PC-3 (cell line): ENCODE results near the gene MFAP3. TPM values are rescaled to one million over a fixed set of nuclear protein-coding genes. Genes with fewer than 3 reads are reported as not detected.

Experiments used
- ATAC-seq: fragments of 200-7000 bp; cut with Tn5 transposase; 2 replicates; pipeline ENCODE4 v1.9.1; 2020; ENCODE audit warnings: mild to moderate bottlenecking, moderate library complexity
- BruUV-seq: library from RNA; stranded (reverse); fragments of 400-500 nt; replicated peaks from 2 replicates; lab custom pipeline; 2021; lab: Mats Ljungman, UMichigan
- CTCF ChIA-PET: fragments of 300-600 bp; sonication (Branson Sonifier 250); formaldehyde crosslinking; loops from one replicate; lab custom pipeline; 2022; ENCODE audit warnings: antibody characterized with exemption; lab: Charles Lee
- POLR2A ChIA-PET: fragments of 300-600 bp; sonication (Branson Sonifier 250); formaldehyde crosslinking; loops from one replicate; lab custom pipeline; 2022; ENCODE audit warnings: antibody characterized with exemption; ENCODE audit not compliant: unreplicated experiment; lab: Charles Lee
- DNase-seq: peaks from one replicate; pipeline ENCODE4 v3.0.0-alpha.2; 2015
- H2AFZ ChIP-seq: fragments of 300-600 bp; sonication (generic); 2 replicates; pipeline ENCODE4 v1.6.0; 2016; ENCODE audit warnings: antibody characterized with exemption, low read length
- H3F3A ChIP-seq: fragments of 300-600 bp; sonication (generic); one replicate; pipeline ENCODE4 v1.6.0; 2017; ENCODE audit warnings: antibody characterized with exemption, low read length, control low read depth, mild to moderate bottlenecking; ENCODE audit not compliant: unreplicated experiment
- H3K27ac ChIP-seq: fragments of 300-600 bp; sonication (generic); 2 replicates; pipeline ENCODE4 v1.5.1; 2016; ENCODE audit warnings: mild to moderate bottlenecking, low read length
- H3K27me3 ChIP-seq: fragments of 300-600 bp; sonication (generic); 2 replicates; pipeline ENCODE4 v1.6.1; 2016; ENCODE audit warnings: low read length, mixed read lengths
- H3K36me3 ChIP-seq: fragments of 300-600 bp; sonication (generic); 2 replicates; pipeline ENCODE4 v1.6.1; 2016; ENCODE audit warnings: low read depth, mixed run types, low read length, mixed read lengths
- H3K4me1 ChIP-seq: fragments of 300-600 bp; sonication (generic); 2 replicates; pipeline ENCODE4 v1.5.1; 2016; ENCODE audit warnings: low read length; ENCODE audit not compliant: insufficient read depth
- H3K4me2 ChIP-seq: fragments of 300-600 bp; sonication (generic); 2 replicates; pipeline ENCODE4 v1.6.0; 2016; ENCODE audit warnings: low read length
- H3K4me3 ChIP-seq: fragments of 300-600 bp; sonication (generic); 2 replicates; pipeline ENCODE4 v1.5.1; 2016; ENCODE audit warnings: mild to moderate bottlenecking, low read length, mixed read lengths
- H3K79me2 ChIP-seq: fragments of 300-600 bp; sonication (generic); 2 replicates; pipeline ENCODE4 v1.6.1; 2017; ENCODE audit warnings: low read length, mixed read lengths
- H3K9ac ChIP-seq: fragments of 300-600 bp; sonication (generic); 2 replicates; pipeline ENCODE4 v1.6.0; 2016; ENCODE audit warnings: mild to moderate bottlenecking, low read length
- H3K9me2 ChIP-seq: fragments of 300-600 bp; sonication (generic); replicated peaks from 2 replicates; pipeline ENCODE4 v1.6.1; 2016; ENCODE audit warnings: mixed run types, low read length, mixed read lengths
- H3K9me3 ChIP-seq: fragments of 300-600 bp; sonication (generic); 2 replicates; pipeline ENCODE4 v1.6.1; 2016; ENCODE audit warnings: low read length, mixed read lengths
- H4K20me1 ChIP-seq: fragments of 300-600 bp; sonication (generic); 2 replicates; pipeline ENCODE4 v1.6.1; 2016; ENCODE audit warnings: low read length, mixed read lengths
- CTCF ChIP-seq: fragments of 300-600 bp; sonication (generic); conservative IDR thresholded peaks from 2 replicates; pipeline ENCODE4 v1.5.1; 2017; ENCODE audit warnings: antibody characterized with exemption, low read depth, mild to moderate bottlenecking, low read length
- EZH2 ChIP-seq: fragments of 300-600 bp; sonication (generic); IDR thresholded peaks from one replicate; pipeline ENCODE4 v1.6.1; 2017; ENCODE audit warnings: antibody characterized with exemption, mild to moderate bottlenecking, low read length; ENCODE audit not compliant: unreplicated experiment
- EZH2phosphoT487 ChIP-seq: fragments of 300-600 bp; sonication (generic); IDR thresholded peaks from 2 replicates; pipeline ENCODE4 v1.6.1; 2018; ENCODE audit warnings: mild to moderate bottlenecking, antibody characterized with exemption, low read length, borderline replicate concordance
- intact Hi-C: fragments of 100-400 bp; cut with micrococcal nuclease; formaldehyde crosslinking; loops from 2 replicates; pipeline ENCODE4 v1.9.0; 2023
- total RNA-seq: library from RNA; depleted of rRNA; stranded (reverse); fragments of >200 nt; gene quantifications from 2 replicates; pipeline ENCODE4 v1.2.3, GENCODE V29; 2014

MFAP3 gene
- total RNA-seq, 1 experiment from 2014 or later, result 21.1 TPM

DNA sequence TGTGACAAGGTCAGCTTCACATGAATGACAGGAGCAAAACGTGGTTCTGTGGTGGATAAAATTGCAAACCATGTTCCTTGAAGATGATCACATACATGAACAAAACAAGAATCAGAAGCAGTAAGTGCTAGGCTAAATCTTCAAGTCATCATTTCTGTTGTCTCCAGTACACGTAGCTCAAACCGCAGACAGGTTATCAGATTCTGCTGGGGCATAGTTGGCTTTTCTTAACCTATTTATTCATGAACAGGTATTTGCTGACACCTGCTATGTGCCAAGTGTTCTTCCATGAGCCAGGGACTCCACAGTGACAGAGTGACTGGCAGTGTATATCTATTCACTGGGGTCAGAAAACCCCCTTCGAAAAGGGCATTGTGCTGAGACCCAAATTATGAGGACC, 20.8 kb downstream of the MFAP3 start:
- ChIA-PET CTCF (no interaction called here), POLR2A (no interaction called here)
- no peaks in the 10 kb centered on the region for H3F3A ChIP-seq
- no peaks in the 10 kb centered on the region for H4K20me1 ChIP-seq
- H3K9me3 ChIP-seq, result no peaks in the 10 kb centered on the region
- H3K79me2 ChIP-seq, result no peaks in the 10 kb centered on the region
- H3K4me2 ChIP-seq, result no peak overlapping the region
- H3K9me2 ChIP-seq, result no peaks in the 10 kb centered on the region
- no peak for TF ChIP-seq EZH2
- no peak for TF ChIP-seq EZH2phosphoT487
- TF ChIP-seq CTCF, result no peak
- no peak overlapping the region for H2AFZ ChIP-seq
- DNase-seq (no peak), ATAC-seq (no peak)
- H3K4me1 ChIP-seq, result no peaks in the 10 kb centered on the region
- no peak overlapping the region for H3K27ac ChIP-seq
- no peak overlapping the region for H3K9ac ChIP-seq
- H3K27me3 ChIP-seq, result no peaks in the 10 kb centered on the region
- intact Hi-C loops, result no loop called here
- no peaks in the 10 kb centered on the region for H3K36me3 ChIP-seq
- H3K4me3 ChIP-seq, result no peak overlapping the region
- no TSS peak for BruUV-seq

DNA sequence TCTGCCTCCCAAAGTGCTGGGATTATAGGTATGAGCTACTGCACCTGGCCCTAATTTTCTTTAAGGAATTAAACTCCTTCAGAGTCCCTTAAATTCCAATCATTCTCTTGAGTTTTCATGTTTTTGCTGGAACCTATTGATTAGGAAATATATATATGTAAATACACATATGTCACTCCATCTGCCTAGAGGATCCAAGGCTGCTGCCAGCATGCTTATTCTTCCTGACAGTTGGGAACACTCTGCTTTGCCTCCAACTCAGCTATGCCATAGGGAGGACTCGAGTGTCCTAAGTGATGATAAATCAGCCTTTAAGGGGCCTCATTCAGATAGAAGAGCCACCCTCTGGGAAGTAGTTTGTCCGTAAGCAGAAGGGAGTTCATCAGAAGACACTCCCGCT, 21.8 kb downstream of the MFAP3 start:
- Histone ChIP-seq H3K27me3 (no peaks in the 10 kb centered on the region), H2AFZ (no peak overlapping the region), H3K4me2 (no peak overlapping the region), H3K27ac (no peak overlapping the region), H3K4me3 (no peak overlapping the region), H3K9me3 (no peaks in the 10 kb centered on the region), H3F3A (no peaks in the 10 kb centered on the region), H3K79me2 (no peaks in the 10 kb centered on the region), H3K4me1 (no peaks in the 10 kb centered on the region), H4K20me1 (no peaks in the 10 kb centered on the region), H3K9me2 (no peaks in the 10 kb centered on the region), H3K9ac (no peak overlapping the region), H3K36me3 (no peaks in the 10 kb centered on the region)
- DNase-seq, result no peak
- no TSS peak for BruUV-seq
- CTCF ChIA-PET, result interaction anchor here (0.7 kb wide), 1 partner anchor 387 kb away, joined by 12 read pairs; no protein-coding TSS in a partner anchor
- TF ChIP-seq CTCF (no peak), EZH2 (no peak), EZH2phosphoT487 (no peak)
- intact Hi-C loops, result no loop called here
- POLR2A ChIA-PET, result no interaction called here
- ATAC-seq, result no peak

- no peaks in the 10 kb centered on the region for H3F3A ChIP-seq
- no peaks in the 10 kb centered on the region for H4K20me1 ChIP-seq
- no peaks in the 10 kb centered on the region for H3K36me3 ChIP-seq
- H2AFZ ChIP-seq, result no peak overlapping the region
- H3K4me3 ChIP-seq, result no peak overlapping the region
- H3K9me3 ChIP-seq, result no peaks in the 10 kb centered on the region
- ChIA-PET POLR2A (interaction anchor here (0.6 kb wide), 1 partner anchor 144 kb away, joined by 3 read pairs; no protein-coding TSS in a partner anchor), CTCF (no interaction called here)
- BruUV-seq, result no TSS peak
- H3K27me3 ChIP-seq, result no peaks in the 10 kb centered on the region
- no peak overlapping the region for H3K9ac ChIP-seq
- ATAC-seq, result no peak
- DNase-seq, result no peak
- H3K27ac ChIP-seq, result no peak overlapping the region
- intact Hi-C loops, result no loop called here
- no peaks in the 10 kb centered on the region for H3K4me1 ChIP-seq
- TF ChIP-seq EZH2phosphoT487 (no peak), EZH2 (no peak), CTCF (no peak)
- H3K4me2 ChIP-seq, result no peak overlapping the region
- H3K9me2 ChIP-seq, result no peaks in the 10 kb centered on the region
- no peaks in the 10 kb centered on the region for H3K79me2 ChIP-seq
Observed at GRCh38 chr5:154063372-154063771, 24.6 kb downstream of the MFAP3 start.
